Vagina (tissue), 2 donors: ENCODE results near the gene HSPE1. TPM values are rescaled to one million over a fixed set of nuclear protein-coding genes. Genes with fewer than 3 reads are reported as not detected.

Experiments
- DNase-seq, 2 donors: peaks; one replicate each; pipeline ENCODE4 v3.0.0-alpha.2; 2017; ENCODE audit errors: extremely low spot score in 2 of 2
- H3K27ac ChIP-seq: fragments of 200-600 bp; sonication (generic); one replicate; pipeline ENCODE4 v1.5.1; 2019
- H3K27me3 ChIP-seq: fragments of 200-600 bp; sonication (generic); one replicate; pipeline ENCODE4 v1.5.1; 2019
- H3K36me3 ChIP-seq, 2 donors: fragments of 200-600 bp; sonication (generic); one replicate each; pipeline ENCODE4 v1.5.1; 2017 to 2019
- H3K4me1 ChIP-seq: fragments of 200-600 bp; sonication (generic); one replicate; pipeline ENCODE4 v1.5.1; 2019
- H3K4me3 ChIP-seq, 2 donors: fragments of 200-600 bp; sonication (generic); 1 replicate in 1 of 2; 2 replicates in 1 of 2; pipeline ENCODE4 v1.5.1; 2016 to 2019
- H3K9me3 ChIP-seq: fragments of 200-600 bp; sonication (generic); one replicate; pipeline ENCODE4 v1.5.1; 2019
- CTCF ChIP-seq, 3 experiments: fragments of 450-650 bp in 2 of 3; fragments of 200-600 bp in 1 of 3; sonication (generic) in 1 of 3; IDR thresholded peaks; one replicate each; pipeline ENCODE4 v1.5.1; 2017 to 2019; ENCODE audit warnings: antibody characterized with exemption in 3 of 3, mild to moderate bottlenecking in 2 of 3, moderate library complexity in 2 of 3
- POLR2A ChIP-seq, 2 donors: fragments of 450-650 bp; IDR thresholded peaks; one replicate each; pipeline ENCODE4 v1.6.1; 2017; ENCODE audit warnings: antibody characterized with exemption in 2 of 2, mild to moderate bottlenecking in 2 of 2, moderate library complexity in 2 of 2
- POLR2AphosphoS5 ChIP-seq, 2 donors: sonication (generic); formaldehyde crosslinking; IDR thresholded peaks; one replicate each; pipeline ENCODE4 v1.9.0; 2017; ENCODE audit warnings: antibody characterized with exemption in 2 of 2, mild to moderate bottlenecking in 2 of 2, low read depth in 1 of 2; ENCODE audit not compliant: insufficient read depth in 1 of 2
- intact Hi-C: fragments of 100-400 bp; cut with DNase I; formaldehyde crosslinking; loops from one replicate; pipeline ENCODE4 v1.15.1; 2023
- total RNA-seq: library from RNA; depleted of rRNA; stranded (reverse); fragments of >200 nt; gene quantifications from one replicate; pipeline ENCODE4 v1.2.3, GENCODE V29; 2016

HSPE1 gene
- total RNA-seq, 1 donor from 2014 or later = 39.0 TPM

- Histone ChIP-seq H3K4me3 (no peak overlapping the region), H3K9me3 (no peaks in the 10 kb centered on the region), H3K36me3 (peaks cover 0 to 10% of the 10 kb centered on the region in 2 donors), H3K4me1 (peaks cover 30% of the 10 kb centered on the region), H3K27ac (peak overlapping the region; percentile 100), H3K27me3 (no peaks in the 10 kb centered on the region)
- TF ChIP-seq POLR2AphosphoS5 (IDR thresholded peaks at IDR 0.05; ENCODE audit: insufficient read depth in 1 of 2, low read depth in 1 of 2) = no peak
- no peak for TF ChIP-seq POLR2A (IDR thresholded peaks at IDR 0.05)
- TF ChIP-seq CTCF (IDR thresholded peaks at IDR 0.05) = no peak
- intact Hi-C loops = loop anchor here (5.0 to 10.0 kb wide), 2 partner anchors 50 to 202 kb away; partner anchors contain the start of genes COQ10B and MARS2
- DNase-seq = no peak
Measured at GRCh38 chr2:197502685-197503084, 2.5 kb downstream of the HSPE1 start.

- TF ChIP-seq CTCF (IDR thresholded peaks at IDR 0.05) (no peak), POLR2A (IDR thresholded peaks at IDR 0.05) (no peak), POLR2AphosphoS5 (IDR thresholded peaks at IDR 0.05; ENCODE audit: insufficient read depth in 1 of 2, low read depth in 1 of 2) (no peak)
- intact Hi-C loops = loop anchor here (5.0 to 10.0 kb wide), 2 partner anchors 52 to 201 kb away; partner anchors contain the start of genes COQ10B and MARS2
Measured at GRCh38 chr2:197504000-197504399, 3.8 kb downstream of the HSPE1 start.

GRCh38 chr2:197504512-197504911 is 4.3 kb downstream of the HSPE1 start:
- H3K4me3 ChIP-seq = no peak overlapping the region
- TF ChIP-seq CTCF (IDR thresholded peaks at IDR 0.05) (no peak), POLR2AphosphoS5 (IDR thresholded peaks at IDR 0.05; ENCODE audit: insufficient read depth in 1 of 2, low read depth in 1 of 2) (no peak), POLR2A (IDR thresholded peaks at IDR 0.05) (no peak)
- intact Hi-C loops = loop anchor here (5.0 to 10.0 kb wide), 2 partner anchors 52 to 200 kb away; partner anchors contain the start of genes COQ10B and MARS2
- H3K27ac ChIP-seq = no peak overlapping the region
- H3K9me3 ChIP-seq = no peaks in the 10 kb centered on the region
- peaks cover 19% of the 10 kb centered on the region for H3K4me1 ChIP-seq
- no peak for DNase-seq
- no peaks in the 10 kb centered on the region for H3K27me3 ChIP-seq
- peaks cover 0 to 10% of the 10 kb centered on the region in 2 donors for H3K36me3 ChIP-seq

More at GRCh38 chr2:197504000-197504399, 3.8 kb downstream of the HSPE1 start:
- Histone ChIP-seq H3K36me3 (peaks cover 0 to 10% of the 10 kb centered on the region in 2 donors), H3K9me3 (no peaks in the 10 kb centered on the region), H3K27me3 (no peaks in the 10 kb centered on the region), H3K4me1 (peaks cover 19% of the 10 kb centered on the region), H3K4me3 (no peak overlapping the region), H3K27ac (peak overlapping the region; percentile 0)
- no peak for DNase-seq

- no peaks in the 10 kb centered on the region for H3K9me3 ChIP-seq
- peaks cover 9% of the 10 kb centered on the region for H3K4me1 ChIP-seq
- no peak overlapping the region for H3K4me3 ChIP-seq
- no peak overlapping the region for H3K27ac ChIP-seq
- DNase-seq = no peak
- no peaks in the 10 kb centered on the region for H3K27me3 ChIP-seq
- peaks cover 0 to 10% of the 10 kb centered on the region in 2 donors for H3K36me3 ChIP-seq
- TF ChIP-seq POLR2AphosphoS5 (IDR thresholded peaks at IDR 0.05; ENCODE audit: insufficient read depth in 1 of 2, low read depth in 1 of 2) (no peak), CTCF (IDR thresholded peaks at IDR 0.05) (no peak)
- intact Hi-C loops = loop anchor here (10.0 kb wide), 1 partner anchor 198 kb away; the partner anchor contains the start of gene MARS2
Measured at GRCh38 chr2:197506658-197507057, 6.5 kb downstream of the HSPE1 start.

- Histone ChIP-seq H3K27me3 (no peaks in the 10 kb centered on the region), H3K36me3 (no peaks in the 10 kb centered on the region), H3K27ac (no peak overlapping the region), H3K4me3 (no peak overlapping the region), H3K4me1 (peaks cover 27% of the 10 kb centered on the region), H3K9me3 (no peaks in the 10 kb centered on the region)
- no peak for DNase-seq
- TF ChIP-seq CTCF (IDR thresholded peaks at IDR 0.05) (no peak), POLR2AphosphoS5 (IDR thresholded peaks at IDR 0.05; ENCODE audit: insufficient read depth in 1 of 2, low read depth in 1 of 2) (no peak), POLR2A (IDR thresholded peaks at IDR 0.05) (no peak)
- intact Hi-C loops = no loop called here
Measured at GRCh38 chr2:197513915-197514314, 13.7 kb downstream of the HSPE1 start.
